ENCODE results near the gene FCRL1. TPM values are rescaled to one million over a fixed set of nuclear protein-coding genes. Genes with fewer than 3 reads are reported as not detected.

FCRL1 gene
- total RNA-seq, 1 donor from 2014 or later: not detected

DNA sequence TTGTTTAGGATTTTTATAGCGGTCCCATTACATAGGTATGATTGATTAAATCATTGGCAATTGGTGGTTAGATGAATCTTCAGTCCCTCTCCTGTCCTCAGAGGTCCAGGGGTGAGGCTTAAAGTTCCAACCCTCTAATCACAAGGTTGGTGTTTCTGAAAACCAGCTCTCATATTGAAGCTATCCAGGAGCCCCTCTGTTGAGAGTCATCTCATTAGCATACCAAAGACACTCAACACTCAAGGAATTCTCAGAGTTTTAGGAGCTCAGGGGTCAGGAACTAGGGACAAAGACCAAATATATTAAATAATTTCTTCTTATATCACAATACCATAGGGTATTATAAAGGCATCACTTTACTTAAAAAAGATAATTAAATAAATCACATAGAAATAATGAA, 66.3 kb downstream of the FCRL1 start:
- DNase-seq (ENCODE audit: low spot score): no peak
- H3K27ac Mint-ChIP-seq (ENCODE audit: unreplicated experiment): no peak overlapping the region
- TF ChIP-seq, protein P1, sequence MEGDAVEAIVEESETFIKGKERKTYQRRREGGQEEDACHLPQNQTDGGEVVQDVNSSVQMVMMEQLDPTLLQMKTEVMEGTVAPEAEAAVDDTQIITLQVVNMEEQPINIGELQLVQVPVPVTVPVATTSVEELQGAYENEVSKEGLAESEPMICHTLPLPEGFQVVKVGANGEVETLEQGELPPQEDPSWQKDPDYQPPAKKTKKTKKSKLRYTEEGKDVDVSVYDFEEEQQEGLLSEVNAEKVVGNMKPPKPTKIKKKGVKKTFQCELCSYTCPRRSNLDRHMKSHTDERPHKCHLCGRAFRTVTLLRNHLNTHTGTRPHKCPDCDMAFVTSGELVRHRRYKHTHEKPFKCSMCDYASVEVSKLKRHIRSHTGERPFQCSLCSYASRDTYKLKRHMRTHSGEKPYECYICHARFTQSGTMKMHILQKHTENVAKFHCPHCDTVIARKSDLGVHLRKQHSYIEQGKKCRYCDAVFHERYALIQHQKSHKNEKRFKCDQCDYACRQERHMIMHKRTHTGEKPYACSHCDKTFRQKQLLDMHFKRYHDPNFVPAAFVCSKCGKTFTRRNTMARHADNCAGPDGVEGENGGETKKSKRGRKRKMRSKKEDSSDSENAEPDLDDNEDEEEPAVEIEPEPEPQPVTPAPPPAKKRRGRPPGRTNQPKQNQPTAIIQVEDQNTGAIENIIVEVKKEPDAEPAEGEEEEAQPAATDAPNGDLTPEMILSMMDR (IDR thresholded peaks at IDR 0.05): no peak
- no peak overlapping the region for H3K4me3 Mint-ChIP-seq (ENCODE audit: unreplicated experiment)
- H3K36me3 Mint-ChIP-seq (ENCODE audit: low read depth): no peaks in the 10 kb centered on the region
- H3K4me1 Mint-ChIP-seq (ENCODE audit: low read depth): no peaks in the 10 kb centered on the region
- H3K9me3 Mint-ChIP-seq (ENCODE audit: low read depth): no peaks in the 10 kb centered on the region
- H3K27me3 Mint-ChIP-seq (ENCODE audit: low read depth): peaks cover 3% of the 10 kb centered on the region

DNA sequence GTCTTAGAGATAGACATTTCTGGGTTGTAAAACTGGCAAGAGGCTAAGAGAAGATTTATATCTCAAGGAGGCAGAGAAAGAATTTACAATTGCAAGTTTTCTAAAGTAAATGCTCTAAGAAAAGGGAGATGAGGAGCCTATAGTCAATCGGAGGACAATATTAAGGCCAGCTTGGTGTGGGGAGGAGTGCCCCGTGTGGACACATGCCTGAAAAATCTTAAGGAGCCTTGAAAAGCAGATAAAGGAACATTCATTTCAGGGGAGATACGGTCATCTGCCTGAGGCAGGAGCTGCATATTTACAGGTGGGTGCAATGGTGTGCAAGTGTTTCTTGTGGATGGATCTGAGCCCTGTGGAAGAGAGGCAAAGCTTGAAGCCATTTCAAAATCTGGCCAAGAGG, 68.6 kb downstream of the FCRL1 start:
- H3K27ac Mint-ChIP-seq (ENCODE audit: unreplicated experiment): no peak overlapping the region
- no peak for DNase-seq (ENCODE audit: low spot score)
- no peaks in the 10 kb centered on the region for H3K9me3 Mint-ChIP-seq (ENCODE audit: low read depth)
- TF ChIP-seq, protein P1 (IDR thresholded peaks at IDR 0.05): no peak
- H3K27me3 Mint-ChIP-seq (ENCODE audit: low read depth): peaks cover 3% of the 10 kb centered on the region
- H3K4me1 Mint-ChIP-seq (ENCODE audit: low read depth): no peaks in the 10 kb centered on the region
- no peak overlapping the region for H3K4me3 Mint-ChIP-seq (ENCODE audit: unreplicated experiment)
- no peaks in the 10 kb centered on the region for H3K36me3 Mint-ChIP-seq (ENCODE audit: low read depth)

DNA sequence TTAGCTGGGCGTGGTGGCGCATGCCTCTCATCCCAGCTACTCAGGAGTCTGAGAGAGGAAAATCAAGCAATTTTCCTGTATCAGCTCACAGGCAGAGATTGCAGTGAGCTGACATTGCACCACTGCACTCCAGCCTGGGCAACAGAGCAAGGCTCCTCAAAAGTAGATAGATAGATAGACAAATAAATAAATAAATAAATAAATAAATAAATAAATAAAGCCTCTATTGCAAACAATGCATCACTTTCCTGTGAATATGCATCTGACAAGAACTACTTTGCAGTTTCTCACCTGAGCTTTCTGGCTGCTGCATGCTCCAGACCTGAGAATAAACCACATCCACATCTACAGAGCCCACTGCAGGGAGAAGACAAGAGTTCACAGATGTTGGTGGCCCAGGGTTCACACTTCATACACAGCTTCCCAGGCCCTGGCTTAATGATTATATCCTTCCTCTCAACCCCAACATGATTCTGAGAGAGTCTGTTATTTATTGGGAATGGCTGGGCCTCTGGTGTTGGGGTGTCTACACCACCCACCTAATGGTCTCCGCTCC, 71.6 kb downstream of the FCRL1 start:
- Mint-ChIP-seq H3K4me1 (ENCODE audit: low read depth) (no peaks in the 10 kb centered on the region), H3K27ac (ENCODE audit: unreplicated experiment) (no peak overlapping the region), H3K27me3 (ENCODE audit: low read depth) (peaks cover 3% of the 10 kb centered on the region), H3K9me3 (ENCODE audit: low read depth) (no peaks in the 10 kb centered on the region), H3K36me3 (ENCODE audit: low read depth) (no peaks in the 10 kb centered on the region), H3K4me3 (ENCODE audit: unreplicated experiment) (no peak overlapping the region)
- DNase-seq (ENCODE audit: low spot score): no peak
- TF ChIP-seq, protein P1 (IDR thresholded peaks at IDR 0.05): no peak

Other genes with a start within 250 kb of the FCRL1 start
- not detected in 3 replicates for gene FCRL4, start 222.0 kb downstream of the FCRL1 start, total RNA-seq
- gene FCRL3, start 119.4 kb downstream of the FCRL1 start, total RNA-seq: not detected in 3 replicates
- not detected in 3 replicates for gene FCRL2, start 43.0 kb downstream of the FCRL1 start, total RNA-seq
- gene CD5L, start 21.7 kb upstream of the FCRL1 start, total RNA-seq: not detected in 3 replicates
- gene KIRREL1, start 173.5 kb upstream of the FCRL1 start, total RNA-seq: 159 to 166 TPM (median 165 TPM) in 3 replicates

All from chondrocyte (in vitro differentiated cells).